Stimulated activated CD4-positive, alpha-beta T cell treated with anti-CD3 and anti-CD28 coated beads, Interleukin-12 subunit alpha, Interleukin-12 subunit beta, amount 100 ng/mL, for 4 hours (primary cell): ENCODE results near the gene MFSD12.

ENCODE experiments used
- DNase-seq: peaks from one replicate; pipeline ENCODE4 v3.0.0-alpha.2; 2020

MFSD12 gene

DNA sequence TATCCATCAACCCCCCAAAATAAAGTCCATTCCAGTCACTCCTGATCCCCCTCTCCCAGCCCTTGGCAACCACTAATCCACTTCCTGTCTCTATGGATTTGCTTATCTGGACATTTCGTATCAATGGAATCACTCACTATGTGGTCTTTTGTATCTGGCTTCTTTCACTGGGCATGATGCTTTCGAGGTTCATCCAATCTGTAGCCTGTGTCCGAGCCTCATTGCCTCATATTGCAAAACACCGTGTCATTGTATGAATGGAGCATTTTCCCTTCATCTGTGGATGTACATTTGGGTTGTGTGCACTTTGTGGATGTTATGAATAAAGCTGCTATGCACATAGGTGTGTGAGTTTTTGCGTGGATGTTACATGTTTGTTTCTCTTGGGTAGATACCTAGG lies 52.7 kb downstream of the MFSD12 start:
- no peak for DNase-seq

DNA sequence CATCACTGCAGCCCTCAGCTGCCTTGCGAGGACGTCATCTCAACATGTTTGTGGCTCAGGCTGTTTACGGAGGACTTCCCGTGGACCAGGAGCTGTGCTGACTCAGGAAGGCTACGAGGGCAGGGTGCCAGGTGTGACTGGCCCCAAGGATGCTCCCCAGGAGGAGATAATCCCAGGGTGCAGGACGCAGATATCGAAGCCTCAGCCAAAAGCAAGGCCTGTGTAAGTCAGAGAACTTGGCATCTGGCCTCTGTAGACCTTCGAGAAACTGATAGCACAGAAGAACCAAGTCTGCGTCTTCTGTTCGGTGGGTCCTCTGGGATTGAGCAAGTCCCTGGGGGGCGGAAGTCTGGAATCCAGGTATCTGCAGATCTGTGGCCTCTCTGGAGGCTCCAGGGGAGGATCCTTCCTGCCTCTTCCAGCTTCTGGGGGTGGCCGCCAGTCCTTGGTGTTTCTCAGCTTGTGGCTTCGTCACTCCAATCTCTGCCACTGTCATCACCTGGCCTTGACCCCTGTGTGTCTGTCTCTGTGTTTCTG lies 54.3 kb downstream of the MFSD12 start:
- no peak for DNase-seq

DNA sequence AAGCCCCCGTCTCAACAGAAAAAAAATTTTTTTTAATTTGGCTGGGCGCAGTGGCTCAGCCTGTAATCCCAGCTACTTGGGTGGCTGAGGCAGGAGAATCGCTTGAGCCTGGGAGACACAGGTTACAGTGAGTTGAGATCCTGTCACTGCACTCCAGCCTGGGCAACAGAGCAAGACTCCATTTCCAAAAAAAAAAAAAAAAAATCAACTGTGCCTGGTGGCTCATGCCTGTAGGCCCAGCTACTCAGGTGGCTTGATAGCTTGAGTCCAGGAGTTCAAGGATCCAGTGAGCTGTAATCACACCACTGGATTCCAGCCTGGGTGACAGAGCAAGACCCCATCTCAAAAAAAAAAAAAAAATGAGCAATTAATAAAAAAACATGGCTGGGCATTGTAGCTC lies 55.6 kb downstream of the MFSD12 start:
- DNase-seq = no peak

DNA sequence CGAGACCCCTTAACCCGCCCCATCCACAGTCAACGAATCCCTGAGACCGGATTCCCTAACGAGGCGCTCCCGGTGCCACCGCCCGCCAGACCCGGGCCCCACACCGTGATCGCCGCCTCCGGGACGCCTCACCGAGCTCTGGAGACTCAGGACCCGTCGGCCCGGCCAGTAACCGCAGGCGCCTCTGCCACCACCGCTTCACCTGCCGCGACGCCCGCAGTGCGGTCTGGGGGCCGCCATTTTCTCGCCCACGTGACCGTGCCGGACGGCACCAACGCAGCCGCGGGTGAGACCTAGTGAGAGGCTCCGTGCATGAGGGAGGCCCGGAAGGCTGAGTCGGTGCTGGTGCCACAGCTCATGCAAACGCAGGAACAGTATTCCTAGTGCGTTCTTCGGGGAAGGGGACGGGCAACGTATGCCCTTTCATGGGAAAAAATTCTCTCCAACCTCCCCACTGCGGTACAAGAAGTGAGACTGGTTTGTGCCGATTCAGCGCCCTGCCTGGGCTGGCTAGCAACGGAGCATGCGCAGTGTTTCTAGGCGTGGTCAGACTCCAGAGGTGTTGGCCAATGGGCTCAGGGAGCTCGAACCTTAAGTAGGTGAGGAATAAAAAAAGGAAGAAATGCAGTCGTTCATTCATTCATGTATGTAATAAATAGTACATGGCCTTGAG lies 56.8 kb downstream of the MFSD12 start, which contains the start of gene DOHH:
Gene DOHH, minus strand, starts transcription at position 246 of the 673 bp plus-strand sequence. CDS start 3,860 bp downstream, outside the sequence.
- DNase-seq = peak; percentile 95

GRCh38 chr19:3499738-3500428 lies 57.5 kb downstream of the MFSD12 start:
- no peak for DNase-seq

DNA sequence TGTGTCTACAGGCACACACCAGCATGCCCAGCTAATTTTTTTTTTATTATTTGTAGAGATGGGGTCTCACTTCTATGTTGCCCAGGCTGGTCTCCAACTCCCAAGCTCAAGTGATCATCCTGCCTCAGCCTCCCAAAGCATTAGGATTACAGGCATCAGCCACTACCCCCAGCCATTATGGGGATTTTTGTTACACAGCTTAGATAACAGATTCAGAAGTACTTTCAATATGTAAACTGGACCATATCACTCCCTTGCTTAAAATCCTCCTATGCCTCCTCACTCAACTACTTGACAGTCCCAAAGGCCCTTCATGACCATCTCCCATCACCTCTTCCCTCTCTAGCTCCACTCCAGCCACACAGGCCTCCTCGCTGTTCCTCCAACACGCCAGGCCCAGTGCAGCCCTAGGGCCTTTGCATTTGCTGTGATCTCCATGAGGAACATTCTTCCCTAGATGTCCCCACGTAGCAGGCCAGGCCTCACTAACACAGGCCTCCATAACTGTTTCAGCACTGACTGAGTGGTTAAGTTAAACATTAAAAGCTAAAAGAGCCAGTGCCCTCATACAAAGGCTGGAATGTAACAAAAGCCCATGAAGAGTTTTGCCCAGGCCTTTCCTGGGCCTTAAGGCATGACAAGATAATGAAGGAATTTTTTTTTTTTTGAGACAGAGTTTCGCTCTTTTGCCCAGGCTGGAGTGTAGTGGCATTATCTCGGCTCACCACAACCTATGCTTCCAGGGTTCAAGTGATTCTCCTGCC lies 59.4 kb downstream of the MFSD12 start:
- no peak for DNase-seq

GRCh38 chr19:3496392-3497273 lies 60.8 kb downstream of the MFSD12 start:
- DNase-seq = no peak

DNA sequence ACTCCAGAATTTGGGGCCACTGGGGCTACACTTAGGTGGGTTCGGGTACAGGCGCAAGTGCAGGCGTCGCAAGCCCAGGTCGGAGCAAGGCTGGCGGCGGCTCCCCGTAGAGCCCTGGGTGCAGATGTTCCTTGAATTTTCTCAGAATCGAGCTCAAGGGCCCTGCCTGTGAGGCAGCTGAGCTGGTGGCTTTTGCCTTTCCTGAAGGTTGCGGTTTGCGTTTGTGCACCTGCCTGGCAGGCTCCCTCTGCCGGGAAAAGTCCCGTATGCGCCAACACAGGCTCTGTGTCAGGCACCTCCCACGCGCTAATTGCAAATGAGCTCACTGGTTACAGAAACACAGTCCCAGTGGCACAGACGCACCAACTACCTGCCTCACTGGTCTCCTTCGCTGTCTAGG lies 62.8 kb downstream of the MFSD12 start:
- peak; percentile 49 for DNase-seq
